Measurements from ENCODE around the gene MED20. TPM values are rescaled to one million over a fixed set of nuclear protein-coding genes. Genes with fewer than 3 reads are reported as not detected.
"Not testable (repeated sequence)": the region's sequence is repeated elsewhere in the genome, so short reads cannot be mapped to it uniquely, and the experiment has no call there.

Gene MED20
- total RNA-seq, 1 donor from 2014 or later, result 13.5 TPM

DNA sequence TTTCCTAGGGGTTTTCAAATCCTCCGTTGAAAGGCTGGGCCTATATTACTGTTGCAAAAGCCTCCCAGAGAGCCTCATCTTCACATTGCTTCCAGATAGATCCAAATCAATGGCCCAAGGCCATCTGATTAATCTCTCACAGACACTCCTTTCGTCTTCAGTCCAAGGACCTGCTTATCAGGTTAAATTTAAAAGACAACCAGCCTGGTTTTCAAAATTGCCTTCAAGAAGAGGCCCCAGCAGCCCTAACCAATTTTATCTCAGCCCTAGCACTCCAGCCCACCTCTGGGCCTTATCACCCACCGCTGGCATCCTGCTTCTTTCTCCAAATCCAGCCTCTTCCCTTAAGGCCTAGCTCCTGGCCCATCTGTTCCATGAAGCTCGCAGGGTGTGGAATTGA is 36.2 kb upstream of the MED20 start:
- Histone ChIP-seq H3K4me3 (no peak overlapping the region), H3K36me3 (no peaks in the 10 kb centered on the region), H3K27ac (no peak overlapping the region), H3K9me3 (no peaks in the 10 kb centered on the region), H3K27me3 (no peaks in the 10 kb centered on the region), H3K4me1 (no peaks in the 10 kb centered on the region)
- TF ChIP-seq, protein P1, sequence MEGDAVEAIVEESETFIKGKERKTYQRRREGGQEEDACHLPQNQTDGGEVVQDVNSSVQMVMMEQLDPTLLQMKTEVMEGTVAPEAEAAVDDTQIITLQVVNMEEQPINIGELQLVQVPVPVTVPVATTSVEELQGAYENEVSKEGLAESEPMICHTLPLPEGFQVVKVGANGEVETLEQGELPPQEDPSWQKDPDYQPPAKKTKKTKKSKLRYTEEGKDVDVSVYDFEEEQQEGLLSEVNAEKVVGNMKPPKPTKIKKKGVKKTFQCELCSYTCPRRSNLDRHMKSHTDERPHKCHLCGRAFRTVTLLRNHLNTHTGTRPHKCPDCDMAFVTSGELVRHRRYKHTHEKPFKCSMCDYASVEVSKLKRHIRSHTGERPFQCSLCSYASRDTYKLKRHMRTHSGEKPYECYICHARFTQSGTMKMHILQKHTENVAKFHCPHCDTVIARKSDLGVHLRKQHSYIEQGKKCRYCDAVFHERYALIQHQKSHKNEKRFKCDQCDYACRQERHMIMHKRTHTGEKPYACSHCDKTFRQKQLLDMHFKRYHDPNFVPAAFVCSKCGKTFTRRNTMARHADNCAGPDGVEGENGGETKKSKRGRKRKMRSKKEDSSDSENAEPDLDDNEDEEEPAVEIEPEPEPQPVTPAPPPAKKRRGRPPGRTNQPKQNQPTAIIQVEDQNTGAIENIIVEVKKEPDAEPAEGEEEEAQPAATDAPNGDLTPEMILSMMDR (IDR thresholded peaks at IDR 0.05), result no peak
- intact Hi-C loops (cut with DNase I), result no loop called here
- DNase-seq (ENCODE audit: low spot score in 2 of 2), result no peak

DNA sequence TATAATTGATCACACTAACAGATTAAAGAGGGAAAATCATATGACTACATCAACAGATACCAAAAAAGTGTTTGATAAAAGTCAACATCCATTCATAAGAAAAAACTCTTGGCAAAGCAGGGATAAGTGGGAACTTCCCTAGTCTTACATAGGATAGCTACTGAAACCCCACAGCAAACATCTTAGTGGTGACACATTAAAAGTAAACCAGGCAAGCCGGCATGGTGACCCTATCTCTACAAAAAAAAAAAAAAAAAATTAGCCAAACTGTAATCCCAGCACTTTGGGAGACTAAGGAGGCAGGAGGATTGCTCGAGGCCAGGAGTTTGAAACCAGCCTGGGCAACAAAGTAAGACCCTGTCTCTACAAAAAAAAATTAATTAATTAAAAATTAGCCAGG is 34.5 kb upstream of the MED20 start:
- no peak for DNase-seq (ENCODE audit: low spot score in 2 of 2)
- Histone ChIP-seq H3K27ac (no peak overlapping the region), H3K4me1 (no peaks in the 10 kb centered on the region), H3K27me3 (no peaks in the 10 kb centered on the region), H3K9me3 (no peaks in the 10 kb centered on the region), H3K36me3 (no peaks in the 10 kb centered on the region), H3K4me3 (no peak overlapping the region)
- intact Hi-C loops (cut with DNase I), result no loop called here
- TF ChIP-seq, protein P1 (IDR thresholded peaks at IDR 0.05), result no peak

GRCh38 chr6:41954668-41955067 is 33.7 kb upstream of the MED20 start:
- H3K36me3 ChIP-seq, result no peaks in the 10 kb centered on the region

GRCh38 chr6:41947581-41948220 is 26.8 kb upstream of the MED20 start:
- DNase-seq (ENCODE audit: low spot score in 2 of 2), result no peak
- H3K4me1 ChIP-seq, result peaks cover 0 to 2% of the 10 kb centered on the region in 2 donors
- no peak overlapping the region for H3K27ac ChIP-seq
- no peaks in the 10 kb centered on the region for H3K27me3 ChIP-seq
- TF ChIP-seq, protein P1 (IDR thresholded peaks at IDR 0.05), result no peak
- intact Hi-C loops (cut with DNase I), result loop anchor here (10.0 kb wide), 1 partner anchor 617 kb away; the partner anchor contains the start of gene UBR2
- H3K36me3 ChIP-seq, result no peaks in the 10 kb centered on the region
- H3K4me3 ChIP-seq, result no peak overlapping the region
- no peaks in the 10 kb centered on the region for H3K9me3 ChIP-seq

More at GRCh38 chr6:41954668-41955067, 33.7 kb upstream of the MED20 start:
- H3K4me3 ChIP-seq, result no peak overlapping the region
- H3K9me3 ChIP-seq, result no peaks in the 10 kb centered on the region
- H3K27ac ChIP-seq, result no peak overlapping the region
- intact Hi-C loops (cut with DNase I), result no loop called here
- H3K4me1 ChIP-seq, result no peaks in the 10 kb centered on the region
- TF ChIP-seq, protein P1 (IDR thresholded peaks at IDR 0.05), result no peak
- DNase-seq (ENCODE audit: low spot score in 2 of 2), result no peak
- H3K27me3 ChIP-seq, result no peaks in the 10 kb centered on the region

DNA sequence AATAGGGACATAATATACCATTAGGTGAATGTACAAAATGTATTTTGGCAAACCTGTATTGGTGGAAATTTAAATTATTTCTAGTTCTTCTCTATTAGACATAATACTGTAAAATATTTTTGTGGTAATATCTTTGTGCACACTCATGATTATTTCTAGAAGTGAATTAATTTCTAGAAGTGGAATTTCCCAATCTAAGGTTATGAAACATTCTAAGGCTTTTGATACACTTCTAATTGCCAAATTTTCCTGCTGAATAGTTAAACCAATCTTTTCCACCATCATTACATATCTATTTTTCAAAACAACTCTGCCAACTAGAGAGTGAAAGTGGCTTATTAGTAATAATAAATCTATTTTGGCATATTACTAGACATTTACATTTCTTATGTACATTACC is 22.5 kb upstream of the MED20 start:
- intact Hi-C loops (cut with DNase I), result loop anchor here (10.0 kb wide), 1 partner anchor 621 kb away; the partner anchor contains the start of gene UBR2
- H3K4me1 ChIP-seq, result peaks cover 4 to 20% of the 10 kb centered on the region in 2 donors
- H3K9me3 ChIP-seq, result no peaks in the 10 kb centered on the region
- no peak overlapping the region for H3K4me3 ChIP-seq
- no peak overlapping the region for H3K27ac ChIP-seq
- no peaks in the 10 kb centered on the region for H3K36me3 ChIP-seq
- TF ChIP-seq, protein P1 (IDR thresholded peaks at IDR 0.05), result no peak
- no peak for DNase-seq (ENCODE audit: low spot score in 2 of 2)
- H3K27me3 ChIP-seq, result no peaks in the 10 kb centered on the region

- not testable (repeated sequence) for H3K27ac ChIP-seq; H3K9me3 ChIP-seq; H3K27me3 ChIP-seq; DNase-seq (ENCODE audit: low spot score in 2 of 2); H3K36me3 ChIP-seq; H3K4me3 ChIP-seq
- intact Hi-C loops (cut with DNase I), result loop anchor here (10.0 kb wide), 1 partner anchor 622 kb away; the partner anchor contains the start of gene UBR2
- H3K4me1 ChIP-seq, result peaks cover 4 to 20% of the 10 kb centered on the region in 2 donors
Measured at GRCh38 chr6:41942882-41943281, 21.9 kb upstream of the MED20 start.

All from ascending aorta (tissue), 2 donors.